ENCODE measurements around the gene PCNX2. TPM values are rescaled to one million over a fixed set of nuclear protein-coding genes. Genes with fewer than 3 reads are reported as not detected.
A peak's percentile ranks its signal among the peaks of the same experiment; 100 is the strongest.

PCNX2 gene
- total and polyA plus RNA-seq, 2 donors (not counting 1 experiment from before 2014, with no cell fraction given), result 13.0 to 37.8 TPM

DNA sequence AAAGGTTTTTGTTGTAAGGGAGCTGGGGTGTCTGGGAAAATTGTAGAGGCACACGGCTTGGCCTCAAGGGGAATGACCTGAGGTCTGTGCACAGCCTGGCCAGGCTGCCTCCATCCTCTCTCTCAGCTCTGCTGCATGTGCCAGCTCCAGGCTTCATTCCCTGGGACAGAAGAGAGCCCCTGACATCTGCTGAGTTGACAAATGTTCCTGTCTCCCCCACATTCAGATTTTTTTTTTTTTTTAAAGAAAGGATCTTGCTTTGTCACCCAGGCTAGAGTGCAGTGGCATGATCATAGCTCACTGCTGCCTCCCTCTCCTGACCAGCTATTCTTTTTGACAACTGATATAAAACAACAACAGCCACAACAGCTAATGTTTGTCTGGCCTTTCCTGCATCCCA, 84.4 kb downstream of the PCNX2 start:
- Histone ChIP-seq H4K20me1 (ENCODE audit: control insufficient read depth, extremely low read depth, insufficient read depth, low read length) (no peaks in the 10 kb centered on the region), H3K36me3 (ENCODE audit: control insufficient read depth, insufficient read depth, low read length) (peaks cover 1% of the 10 kb centered on the region), H3K79me2 (ENCODE audit: control insufficient read depth, insufficient read depth, low read length) (no peaks in the 10 kb centered on the region), H3K4me2 (ENCODE audit: extremely low read depth, insufficient read depth, low read length) (no peak overlapping the region), H3K4me1 (ENCODE audit: control insufficient read depth, extremely low read depth, insufficient read depth, low read length) (no peaks in the 10 kb centered on the region), H2AFZ (ENCODE audit: low read length) (no peak overlapping the region), H3K9ac (ENCODE audit: insufficient read depth, low read length) (no peak overlapping the region), H3K27ac (ENCODE audit: insufficient read depth, low read length) (no peak overlapping the region), H3K4me3 (replicated peaks in 1 of 4; ENCODE audit: control extremely low read depth in 1 of 4, insufficient read depth in 1 of 4, low read depth in 3 of 4, low read length in 4 of 4) (no peak overlapping the region), H3K9me3 (ENCODE audit: control insufficient read depth, insufficient read depth, low read depth, low read length) (no peaks in the 10 kb centered on the region), H3K27me3 (ENCODE audit: control insufficient read depth, insufficient read depth, low read length) (no peaks in the 10 kb centered on the region)
- no peak for DNase-seq (ENCODE audit: low read depth in 2 of 2)
- TF ChIP-seq EZH2 (IDR thresholded peaks at IDR 0.05; ENCODE audit: low read length, missing control alignments), result no peak
- TF ChIP-seq, protein P1, sequence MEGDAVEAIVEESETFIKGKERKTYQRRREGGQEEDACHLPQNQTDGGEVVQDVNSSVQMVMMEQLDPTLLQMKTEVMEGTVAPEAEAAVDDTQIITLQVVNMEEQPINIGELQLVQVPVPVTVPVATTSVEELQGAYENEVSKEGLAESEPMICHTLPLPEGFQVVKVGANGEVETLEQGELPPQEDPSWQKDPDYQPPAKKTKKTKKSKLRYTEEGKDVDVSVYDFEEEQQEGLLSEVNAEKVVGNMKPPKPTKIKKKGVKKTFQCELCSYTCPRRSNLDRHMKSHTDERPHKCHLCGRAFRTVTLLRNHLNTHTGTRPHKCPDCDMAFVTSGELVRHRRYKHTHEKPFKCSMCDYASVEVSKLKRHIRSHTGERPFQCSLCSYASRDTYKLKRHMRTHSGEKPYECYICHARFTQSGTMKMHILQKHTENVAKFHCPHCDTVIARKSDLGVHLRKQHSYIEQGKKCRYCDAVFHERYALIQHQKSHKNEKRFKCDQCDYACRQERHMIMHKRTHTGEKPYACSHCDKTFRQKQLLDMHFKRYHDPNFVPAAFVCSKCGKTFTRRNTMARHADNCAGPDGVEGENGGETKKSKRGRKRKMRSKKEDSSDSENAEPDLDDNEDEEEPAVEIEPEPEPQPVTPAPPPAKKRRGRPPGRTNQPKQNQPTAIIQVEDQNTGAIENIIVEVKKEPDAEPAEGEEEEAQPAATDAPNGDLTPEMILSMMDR (conservative IDR thresholded peaks at IDR 0.05 in 1 of 2, IDR thresholded peaks at IDR 0.05 in 1 of 2; ENCODE audit: low read depth in 1 of 2, low read length in 2 of 2), result no peak

DNA sequence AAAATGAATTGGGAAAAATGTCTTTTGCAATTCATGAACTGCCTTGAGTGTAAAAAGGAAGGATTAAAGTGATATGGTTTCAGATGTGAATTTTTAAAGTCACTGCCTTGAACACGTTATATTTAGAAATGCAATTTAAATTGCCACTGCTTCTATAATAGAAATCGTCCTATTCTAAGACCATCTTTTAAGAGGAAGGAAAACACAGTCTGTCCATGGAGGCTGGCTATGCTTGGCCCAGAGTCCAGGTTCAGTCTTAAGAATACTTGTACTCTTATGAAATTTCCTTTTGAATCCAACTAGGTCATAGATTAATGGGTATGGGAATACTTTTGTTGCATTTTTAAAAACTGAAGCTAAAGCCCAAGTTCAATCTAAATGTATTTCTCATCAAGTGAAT, 86.0 kb downstream of the PCNX2 start:
- TF ChIP-seq EZH2 (IDR thresholded peaks at IDR 0.05; ENCODE audit: low read length, missing control alignments), result no peak
- TF ChIP-seq, protein P1 (conservative IDR thresholded peaks at IDR 0.05 in 1 of 2, IDR thresholded peaks at IDR 0.05 in 1 of 2; ENCODE audit: low read depth in 1 of 2, low read length in 2 of 2), result no peak
- H3K9ac ChIP-seq (ENCODE audit: insufficient read depth, low read length), result no peak overlapping the region
- peaks cover 1% of the 10 kb centered on the region for H3K36me3 ChIP-seq (ENCODE audit: control insufficient read depth, insufficient read depth, low read length)
- no peak overlapping the region for H2AFZ ChIP-seq (ENCODE audit: low read length)
- peak in 1 of 2 donors; percentile 21 for DNase-seq (ENCODE audit: low read depth in 2 of 2)
- no peak overlapping the region for H3K4me3 ChIP-seq (replicated peaks in 1 of 4; ENCODE audit: control extremely low read depth in 1 of 4, insufficient read depth in 1 of 4, low read depth in 3 of 4, low read length in 4 of 4)
- H3K4me2 ChIP-seq (ENCODE audit: extremely low read depth, insufficient read depth, low read length), result no peak overlapping the region
- no peaks in the 10 kb centered on the region for H3K79me2 ChIP-seq (ENCODE audit: control insufficient read depth, insufficient read depth, low read length)
- no peaks in the 10 kb centered on the region for H3K9me3 ChIP-seq (ENCODE audit: control insufficient read depth, insufficient read depth, low read depth, low read length)
- H3K4me1 ChIP-seq (ENCODE audit: control insufficient read depth, extremely low read depth, insufficient read depth, low read length), result no peaks in the 10 kb centered on the region
- H3K27ac ChIP-seq (ENCODE audit: insufficient read depth, low read length), result no peak overlapping the region
- H4K20me1 ChIP-seq (ENCODE audit: control insufficient read depth, extremely low read depth, insufficient read depth, low read length), result no peaks in the 10 kb centered on the region
- H3K27me3 ChIP-seq (ENCODE audit: control insufficient read depth, insufficient read depth, low read length), result no peaks in the 10 kb centered on the region

DNA sequence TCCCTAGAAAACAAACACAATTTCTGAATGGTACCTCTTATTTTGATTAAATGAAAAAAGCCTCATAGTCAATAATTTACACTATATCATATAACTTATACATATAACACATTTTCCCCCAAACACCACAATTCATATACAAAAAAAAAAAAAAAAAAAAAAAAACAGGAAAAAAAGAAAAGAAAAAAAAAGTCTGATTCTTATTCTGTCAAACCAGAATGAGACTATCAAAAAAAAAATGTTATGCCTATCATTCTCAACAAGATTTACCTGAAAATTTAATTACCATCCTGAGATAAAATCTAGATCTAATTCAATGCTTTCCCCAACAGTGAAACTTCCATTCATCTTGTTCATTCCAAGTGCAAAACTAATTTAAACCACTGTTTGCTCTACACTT, 86.8 kb downstream of the PCNX2 start:
- DNase-seq (ENCODE audit: low read depth in 2 of 2), result no peak
- H3K4me3 ChIP-seq (replicated peaks in 1 of 4; ENCODE audit: control extremely low read depth in 1 of 4, insufficient read depth in 1 of 4, low read depth in 3 of 4, low read length in 4 of 4), result no peak overlapping the region
- no peaks in the 10 kb centered on the region for H3K9me3 ChIP-seq (ENCODE audit: control insufficient read depth, insufficient read depth, low read depth, low read length)
- H4K20me1 ChIP-seq (ENCODE audit: control insufficient read depth, extremely low read depth, insufficient read depth, low read length), result no peaks in the 10 kb centered on the region
- H3K79me2 ChIP-seq (ENCODE audit: control insufficient read depth, insufficient read depth, low read length), result no peaks in the 10 kb centered on the region
- no peak overlapping the region for H3K4me2 ChIP-seq (ENCODE audit: extremely low read depth, insufficient read depth, low read length)
- H3K9ac ChIP-seq (ENCODE audit: insufficient read depth, low read length), result no peak overlapping the region
- TF ChIP-seq, protein P1 (conservative IDR thresholded peaks at IDR 0.05 in 1 of 2, IDR thresholded peaks at IDR 0.05 in 1 of 2; ENCODE audit: low read depth in 1 of 2, low read length in 2 of 2), result no peak
- TF ChIP-seq EZH2 (IDR thresholded peaks at IDR 0.05; ENCODE audit: low read length, missing control alignments), result no peak
- no peak overlapping the region for H3K27ac ChIP-seq (ENCODE audit: insufficient read depth, low read length)
- no peak overlapping the region for H2AFZ ChIP-seq (ENCODE audit: low read length)
- no peaks in the 10 kb centered on the region for H3K27me3 ChIP-seq (ENCODE audit: control insufficient read depth, insufficient read depth, low read length)
- H3K4me1 ChIP-seq (ENCODE audit: control insufficient read depth, extremely low read depth, insufficient read depth, low read length), result no peaks in the 10 kb centered on the region
- peaks cover 1% of the 10 kb centered on the region for H3K36me3 ChIP-seq (ENCODE audit: control insufficient read depth, insufficient read depth, low read length)
